ENCODE data around the gene STAMBP.

DNA sequence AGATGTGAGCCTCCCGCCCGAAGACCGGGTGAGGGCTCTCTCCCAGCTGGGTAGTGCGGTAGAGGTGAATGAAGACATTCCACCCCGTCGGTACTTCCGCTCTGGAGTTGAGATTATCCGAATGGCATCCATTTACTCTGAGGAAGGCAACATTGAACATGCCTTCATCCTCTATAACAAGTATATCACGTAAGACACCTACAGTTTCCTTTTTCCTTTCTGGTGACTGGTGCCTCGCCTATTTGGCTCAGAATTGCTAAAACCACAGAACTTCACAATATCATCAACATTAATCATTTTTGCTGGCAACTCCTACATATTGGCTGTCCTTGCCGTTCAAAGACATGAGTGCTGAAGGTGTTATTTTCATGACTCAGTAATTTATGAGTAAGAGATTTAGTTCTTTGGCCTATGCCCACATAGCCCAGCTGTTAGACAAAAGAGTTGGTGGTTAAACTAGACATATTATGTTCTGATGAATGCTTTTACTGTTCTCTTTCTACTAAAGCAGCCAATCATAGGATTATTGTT is 2.2 kb downstream of the STAMBP start:
- TF ChIP-seq, protein P1, sequence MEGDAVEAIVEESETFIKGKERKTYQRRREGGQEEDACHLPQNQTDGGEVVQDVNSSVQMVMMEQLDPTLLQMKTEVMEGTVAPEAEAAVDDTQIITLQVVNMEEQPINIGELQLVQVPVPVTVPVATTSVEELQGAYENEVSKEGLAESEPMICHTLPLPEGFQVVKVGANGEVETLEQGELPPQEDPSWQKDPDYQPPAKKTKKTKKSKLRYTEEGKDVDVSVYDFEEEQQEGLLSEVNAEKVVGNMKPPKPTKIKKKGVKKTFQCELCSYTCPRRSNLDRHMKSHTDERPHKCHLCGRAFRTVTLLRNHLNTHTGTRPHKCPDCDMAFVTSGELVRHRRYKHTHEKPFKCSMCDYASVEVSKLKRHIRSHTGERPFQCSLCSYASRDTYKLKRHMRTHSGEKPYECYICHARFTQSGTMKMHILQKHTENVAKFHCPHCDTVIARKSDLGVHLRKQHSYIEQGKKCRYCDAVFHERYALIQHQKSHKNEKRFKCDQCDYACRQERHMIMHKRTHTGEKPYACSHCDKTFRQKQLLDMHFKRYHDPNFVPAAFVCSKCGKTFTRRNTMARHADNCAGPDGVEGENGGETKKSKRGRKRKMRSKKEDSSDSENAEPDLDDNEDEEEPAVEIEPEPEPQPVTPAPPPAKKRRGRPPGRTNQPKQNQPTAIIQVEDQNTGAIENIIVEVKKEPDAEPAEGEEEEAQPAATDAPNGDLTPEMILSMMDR (IDR thresholded peaks at IDR 0.05; ENCODE audit: insufficient read depth, low read length, poor library complexity, severe bottlenecking) = no peak
- TF ChIP-seq EZH2phosphoT487 (conservative IDR thresholded peaks at IDR 0.05; ENCODE audit: low read length) = no peak

Measured in SU-DHL-6 (cell line).